ENCODE data around the gene TTC17.

The TTC17 gene

GRCh38 chr11:43517518-43517917 lies 158.8 kb downstream of the TTC17 start:
- peaks cover 5% of the 10 kb centered on the region; the same call in 1 of the 2 replicates for H3K9me3 ChIP-seq (ENCODE audit: insufficient read depth, low read depth, low read length)
- TF ChIP-seq CTCF (conservative IDR thresholded peaks at IDR 0.05; ENCODE audit: low read length) (no peak), EZH2phosphoT487 (IDR thresholded peaks at IDR 0.05; ENCODE audit: borderline replicate concordance) (no peak)
- no peaks in the 10 kb centered on the region for H3K36me3 ChIP-seq (ENCODE audit: insufficient read depth, low read length)
- H3K79me2 ChIP-seq (ENCODE audit: insufficient read depth, low read length) = no peaks in the 10 kb centered on the region
- no peaks in the 10 kb centered on the region for H3K4me1 ChIP-seq (ENCODE audit: insufficient read depth, low read length, poor library complexity, severe bottlenecking)
- no peak overlapping the region for H3K4me2 ChIP-seq (ENCODE audit: low read depth, low read length, poor library complexity, severe bottlenecking)
- no peaks in the 10 kb centered on the region for H4K20me1 ChIP-seq (ENCODE audit: insufficient read depth, low read length, poor library complexity, severe bottlenecking)
- H3K9ac ChIP-seq (ENCODE audit: low read depth, low read length, poor library complexity, severe bottlenecking) = no peak overlapping the region
- no peak overlapping the region for H3K4me3 ChIP-seq (ENCODE audit: low read length, poor library complexity, severe bottlenecking)
- H3K9me2 ChIP-seq (replicated peaks; ENCODE audit: low read depth, low read length) = no peaks in the 10 kb centered on the region
- H3K27me3 ChIP-seq (ENCODE audit: insufficient read depth, low read length, poor library complexity, severe bottlenecking) = no peaks in the 10 kb centered on the region
- no peaks in the 10 kb centered on the region for H3F3A ChIP-seq (ENCODE audit: low read depth)
- H2AFZ ChIP-seq (ENCODE audit: low read length) = no peak overlapping the region

- no peaks in the 10 kb centered on the region for H3K36me3 ChIP-seq (ENCODE audit: insufficient read depth, low read length)
- H3K4me2 ChIP-seq (ENCODE audit: low read depth, low read length, poor library complexity, severe bottlenecking) = no peak overlapping the region
- no peaks in the 10 kb centered on the region for H3K4me1 ChIP-seq (ENCODE audit: insufficient read depth, low read length, poor library complexity, severe bottlenecking)
- no peaks in the 10 kb centered on the region for H3F3A ChIP-seq (ENCODE audit: low read depth)
- H4K20me1 ChIP-seq (ENCODE audit: insufficient read depth, low read length, poor library complexity, severe bottlenecking) = no peaks in the 10 kb centered on the region
- H3K9ac ChIP-seq (ENCODE audit: low read depth, low read length, poor library complexity, severe bottlenecking) = no peak overlapping the region
- no peaks in the 10 kb centered on the region for H3K27me3 ChIP-seq (ENCODE audit: insufficient read depth, low read length, poor library complexity, severe bottlenecking)
- TF ChIP-seq CTCF (conservative IDR thresholded peaks at IDR 0.05; ENCODE audit: low read length) (no peak), EZH2phosphoT487 (IDR thresholded peaks at IDR 0.05; ENCODE audit: borderline replicate concordance) (no peak)
- no peak overlapping the region for H3K4me3 ChIP-seq (ENCODE audit: low read length, poor library complexity, severe bottlenecking)
- peaks cover 5% of the 10 kb centered on the region; the same call in 1 of the 2 replicates for H3K9me3 ChIP-seq (ENCODE audit: insufficient read depth, low read depth, low read length)
- no peak overlapping the region for H2AFZ ChIP-seq (ENCODE audit: low read length)
- no peaks in the 10 kb centered on the region for H3K79me2 ChIP-seq (ENCODE audit: insufficient read depth, low read length)
- no peaks in the 10 kb centered on the region for H3K9me2 ChIP-seq (replicated peaks; ENCODE audit: low read depth, low read length)
Measured at GRCh38 chr11:43518408-43519160, 159.9 kb downstream of the TTC17 start.

GRCh38 chr11:43521471-43521870 lies 162.8 kb downstream of the TTC17 start:
- Histone ChIP-seq H3F3A (ENCODE audit: low read depth) (no peaks in the 10 kb centered on the region), H2AFZ (ENCODE audit: low read length) (no peak overlapping the region), H3K9me2 (replicated peaks; ENCODE audit: low read depth, low read length) (no peaks in the 10 kb centered on the region), H3K9ac (ENCODE audit: low read depth, low read length, poor library complexity, severe bottlenecking) (no peak overlapping the region), H3K4me1 (ENCODE audit: insufficient read depth, low read length, poor library complexity, severe bottlenecking) (no peaks in the 10 kb centered on the region), H3K9me3 (ENCODE audit: insufficient read depth, low read depth, low read length) (peaks cover 5% of the 10 kb centered on the region; the same call in 1 of the 2 replicates), H4K20me1 (ENCODE audit: insufficient read depth, low read length, poor library complexity, severe bottlenecking) (no peaks in the 10 kb centered on the region), H3K4me2 (ENCODE audit: low read depth, low read length, poor library complexity, severe bottlenecking) (no peak overlapping the region), H3K79me2 (ENCODE audit: insufficient read depth, low read length) (no peaks in the 10 kb centered on the region), H3K4me3 (ENCODE audit: low read length, poor library complexity, severe bottlenecking) (no peak overlapping the region), H3K36me3 (ENCODE audit: insufficient read depth, low read length) (no peaks in the 10 kb centered on the region), H3K27me3 (ENCODE audit: insufficient read depth, low read length, poor library complexity, severe bottlenecking) (no peaks in the 10 kb centered on the region)
- TF ChIP-seq CTCF (conservative IDR thresholded peaks at IDR 0.05; ENCODE audit: low read length) (no peak), EZH2phosphoT487 (IDR thresholded peaks at IDR 0.05; ENCODE audit: borderline replicate concordance) (no peak)

All from Loucy (cell line).